GM18907 (cell line): Measurements from ENCODE around the gene ERP27.

Experiments used
- ATAC-seq: cut with Tn5 transposase; IDR thresholded peaks from one replicate; pipeline ENCODE4 v1.9.1; 2021; ENCODE audit warnings: mild to moderate bottlenecking, moderate library complexity; ENCODE audit not compliant: unreplicated experiment

ERP27 gene

DNA sequence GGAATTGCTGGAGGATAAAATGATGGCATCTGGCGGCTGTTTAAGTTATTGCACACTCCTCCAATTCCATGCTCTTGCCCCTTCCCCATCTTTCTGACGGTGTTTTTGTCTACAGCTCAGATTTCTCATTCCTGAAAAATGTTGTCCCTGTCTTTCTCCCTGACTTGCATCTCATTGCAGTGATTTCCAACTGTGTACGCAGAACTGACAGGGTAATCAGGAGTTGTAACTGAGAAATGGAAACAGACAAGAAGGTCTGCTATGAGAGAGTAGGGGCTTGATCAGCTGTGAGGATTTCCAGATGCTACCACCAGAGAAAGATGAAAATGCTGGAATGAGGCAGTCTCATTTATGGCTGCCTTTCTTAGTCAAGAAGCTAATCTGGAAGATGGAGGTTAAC is 1.3 kb downstream of the ERP27 start:
- no peak for ATAC-seq

DNA sequence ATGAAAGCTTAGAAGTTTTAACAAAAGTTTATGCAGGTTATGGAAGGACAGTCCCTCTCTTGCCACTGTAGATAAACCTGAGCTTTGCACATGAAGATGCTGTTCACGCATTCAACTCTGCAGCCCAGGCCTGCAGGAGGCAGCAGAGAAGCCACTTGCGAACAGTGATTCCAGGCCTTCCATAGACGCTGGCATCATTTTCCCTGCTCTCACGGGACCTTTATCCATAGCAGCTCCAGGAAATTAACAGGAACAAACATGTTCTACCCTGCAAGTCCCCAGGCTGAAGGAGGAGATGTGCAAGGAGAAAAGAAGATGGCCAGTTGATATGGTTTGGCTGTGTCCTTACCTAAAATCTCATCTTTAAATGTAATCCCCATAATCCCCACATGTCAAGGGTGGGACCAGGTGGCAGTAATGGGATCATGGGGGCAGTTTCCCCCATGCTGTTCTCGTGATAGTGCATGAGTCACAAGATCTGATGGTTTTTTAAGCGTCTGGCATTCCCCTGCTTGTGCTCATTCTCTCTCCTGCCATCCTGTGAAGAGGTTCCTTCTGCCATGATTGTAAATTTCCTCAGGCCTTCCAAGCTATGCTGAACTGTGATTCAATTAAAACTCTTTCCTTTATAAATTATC is 2.0 kb downstream of the ERP27 start:
- ATAC-seq: no peak

GRCh38 chr12:14935031-14935430 is 3.3 kb downstream of the ERP27 start:
- no peak for ATAC-seq

DNA sequence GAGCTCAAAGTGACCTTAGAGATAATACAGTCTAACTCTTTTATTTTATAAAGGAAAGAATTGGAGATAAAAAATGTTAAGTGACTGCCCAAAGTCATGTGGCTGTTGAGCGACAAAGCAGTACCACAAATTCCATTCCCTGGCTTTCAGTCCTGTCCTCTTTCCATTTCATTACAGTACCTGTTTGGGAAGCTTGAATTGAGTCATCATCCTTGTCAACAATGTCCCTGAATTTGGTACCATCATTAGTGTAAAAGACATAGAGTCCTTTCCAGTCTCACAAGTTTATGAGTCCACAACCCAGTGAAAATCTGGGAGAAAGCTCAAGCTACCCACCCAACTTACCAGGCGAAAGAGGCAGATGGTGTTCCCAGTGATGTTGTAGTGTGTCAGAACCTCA is 3.8 kb downstream of the ERP27 start:
- ATAC-seq: no peak

DNA sequence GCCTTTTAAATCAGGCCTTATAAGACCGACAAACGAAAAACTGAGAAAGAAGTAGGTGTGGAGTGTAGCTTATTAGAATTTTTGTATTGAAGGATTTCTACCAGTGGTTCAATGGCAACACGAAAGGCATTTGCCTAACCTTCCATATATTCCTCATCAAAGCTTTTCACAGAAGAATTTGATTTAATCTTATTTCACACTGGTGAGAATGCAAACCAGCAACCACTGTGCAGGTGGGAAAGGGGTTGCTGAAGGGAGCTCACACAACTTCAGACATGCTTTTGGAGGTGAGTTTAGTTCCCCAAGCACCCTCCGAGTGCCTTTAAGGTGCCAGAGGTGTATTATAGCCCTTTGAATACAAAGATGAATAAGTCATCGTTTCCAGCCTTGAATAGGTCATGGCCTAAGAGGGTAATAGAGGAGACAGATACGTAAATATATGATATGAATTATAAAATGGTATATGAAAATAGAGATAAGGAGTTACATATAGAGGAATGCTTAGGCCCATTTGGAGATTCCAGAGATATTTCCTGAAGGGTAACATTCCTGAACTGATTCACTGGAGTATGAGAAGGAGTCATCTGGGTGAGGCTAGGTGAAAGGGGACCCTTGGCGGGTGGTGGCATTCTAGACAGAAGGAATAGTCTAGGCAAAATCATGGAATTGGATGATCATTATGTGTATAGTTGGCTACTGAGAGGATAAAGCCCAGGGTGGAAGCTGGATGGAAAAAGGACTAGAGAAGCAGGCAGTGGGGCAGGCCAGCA is 6.4 kb downstream of the ERP27 start:
- ATAC-seq: no peak

DNA sequence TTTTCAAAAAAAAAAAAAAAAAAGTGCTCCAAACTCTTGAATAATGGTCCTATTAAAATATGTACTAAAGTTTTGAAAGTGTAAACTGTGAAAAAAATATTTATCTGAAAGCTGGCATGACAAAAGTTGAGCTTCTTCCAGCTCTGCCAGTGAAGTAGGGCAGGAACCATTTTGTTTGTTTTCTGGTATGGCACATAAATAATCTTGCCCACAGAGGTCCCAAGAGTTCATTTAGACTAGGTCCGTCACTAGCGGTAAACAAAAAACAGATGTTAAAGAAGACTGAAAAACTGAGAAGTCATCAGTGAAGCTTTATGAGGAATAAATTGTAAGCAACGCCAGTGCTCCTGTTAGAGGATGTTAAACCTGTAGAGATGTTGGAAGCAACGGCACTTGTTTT is 7.0 kb downstream of the ERP27 start:
- no peak for ATAC-seq

- ATAC-seq: no peak
Observed at GRCh38 chr12:14930299-14930698, 8.0 kb downstream of the ERP27 start.

DNA sequence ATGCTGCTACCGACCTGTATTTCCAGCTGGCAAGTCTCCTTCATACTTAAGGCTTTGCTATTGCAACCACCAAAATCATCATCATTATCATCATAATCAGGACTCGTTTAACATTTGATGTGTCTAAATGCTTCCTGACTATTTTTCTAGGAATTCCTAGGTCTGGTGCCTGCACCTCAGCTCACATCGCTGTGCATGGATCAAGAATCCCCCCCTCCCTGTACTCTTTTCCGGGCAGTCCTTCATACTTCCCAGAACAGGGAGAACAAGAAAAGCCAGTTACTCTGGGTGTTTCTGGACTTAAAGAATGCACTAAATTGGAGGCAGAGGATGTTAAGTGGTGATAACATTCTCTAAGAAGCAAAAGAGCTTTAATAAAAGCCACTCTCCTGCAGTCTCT is 9.4 kb downstream of the ERP27 start:
- no peak for ATAC-seq

DNA sequence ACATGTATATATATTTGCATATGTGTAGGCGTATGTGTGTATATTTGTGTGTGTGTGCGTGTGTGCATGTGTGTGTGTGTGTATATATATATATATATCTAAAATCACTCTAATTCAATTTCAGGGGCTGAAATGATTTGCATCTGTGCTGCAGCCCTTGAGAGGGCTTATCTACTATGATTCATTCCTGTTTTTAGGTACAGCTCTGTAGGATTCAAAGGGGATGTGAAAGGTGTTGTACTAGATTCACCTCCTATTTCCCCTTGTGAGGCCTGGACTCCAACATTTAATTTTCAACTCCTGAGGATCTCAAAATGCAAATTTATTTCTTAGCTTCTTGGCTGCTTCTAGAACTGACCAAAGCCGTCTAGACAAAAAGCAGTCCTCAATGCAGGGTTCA is 11.1 kb downstream of the ERP27 start:
- ATAC-seq: no peak

DNA sequence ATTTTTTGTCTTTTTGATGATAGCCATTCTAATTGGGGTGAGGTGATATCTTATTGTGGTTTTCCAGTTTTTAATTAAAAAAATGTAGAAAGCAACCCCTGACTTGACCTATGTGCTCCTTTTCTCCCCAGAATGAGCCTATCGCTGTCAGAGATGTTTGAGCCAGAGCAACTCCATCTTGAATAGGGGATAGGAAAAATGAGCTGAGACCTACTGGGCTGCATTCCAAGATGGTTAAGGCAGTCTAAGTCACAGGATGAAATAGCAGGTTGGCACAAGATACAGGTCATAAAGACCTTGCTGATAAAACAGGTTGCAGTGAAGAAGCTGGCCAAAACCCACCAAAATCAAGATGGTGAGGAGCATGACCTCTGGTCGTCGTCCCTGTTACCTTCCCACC is 13.8 kb downstream of the ERP27 start:
- no peak for ATAC-seq

- ATAC-seq: no peak
Observed at GRCh38 chr12:14923944-14924343, 14.4 kb downstream of the ERP27 start.

DNA sequence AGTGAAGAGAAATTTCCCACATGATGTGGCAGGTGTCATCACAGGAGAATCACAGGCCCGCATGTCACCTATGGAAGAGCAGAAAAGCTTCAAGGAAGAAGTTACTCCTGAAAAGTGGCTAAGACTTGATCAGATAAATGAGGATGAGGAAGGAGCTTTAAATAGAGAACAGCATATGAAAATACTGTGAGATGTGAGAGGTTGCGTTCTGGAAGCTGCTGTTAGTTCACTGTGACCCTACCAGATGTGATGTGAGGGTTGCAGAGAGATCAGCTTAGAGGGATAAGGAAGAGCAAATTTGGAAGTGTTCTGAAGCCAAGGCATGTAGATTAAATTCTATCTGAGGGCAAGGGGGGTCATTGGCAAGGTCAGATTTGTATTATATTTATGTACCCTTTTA is 17.1 kb downstream of the ERP27 start:
- ATAC-seq: peak; percentile 70

GRCh38 chr12:14920475-14921126 is 17.7 kb downstream of the ERP27 start:
- peak; percentile 81 for ATAC-seq

GRCh38 chr12:14919455-14919854 is 18.9 kb downstream of the ERP27 start:
- no peak for ATAC-seq

DNA sequence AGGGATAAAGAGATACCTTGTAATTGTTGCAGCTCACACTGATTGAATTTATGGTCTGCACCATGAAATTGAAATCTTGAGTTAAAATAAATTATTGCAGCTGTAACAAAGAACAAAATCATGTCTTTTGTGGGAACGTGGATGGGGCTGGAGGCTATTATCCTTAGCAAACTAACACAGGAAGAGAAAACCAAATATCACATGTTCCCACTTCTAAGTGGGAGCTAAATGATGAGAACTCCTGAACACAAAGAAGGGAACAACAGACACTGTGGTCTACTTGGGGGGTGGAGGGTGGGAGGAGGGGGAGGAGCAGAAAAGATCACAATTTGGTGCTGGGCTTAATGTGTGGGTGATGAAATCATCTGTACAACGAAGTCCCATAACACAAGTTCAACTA is 22.6 kb downstream of the ERP27 start:
- no peak for ATAC-seq

- ATAC-seq: no peak
Observed at GRCh38 chr12:14913381-14913781, 25.0 kb downstream of the ERP27 start.

DNA sequence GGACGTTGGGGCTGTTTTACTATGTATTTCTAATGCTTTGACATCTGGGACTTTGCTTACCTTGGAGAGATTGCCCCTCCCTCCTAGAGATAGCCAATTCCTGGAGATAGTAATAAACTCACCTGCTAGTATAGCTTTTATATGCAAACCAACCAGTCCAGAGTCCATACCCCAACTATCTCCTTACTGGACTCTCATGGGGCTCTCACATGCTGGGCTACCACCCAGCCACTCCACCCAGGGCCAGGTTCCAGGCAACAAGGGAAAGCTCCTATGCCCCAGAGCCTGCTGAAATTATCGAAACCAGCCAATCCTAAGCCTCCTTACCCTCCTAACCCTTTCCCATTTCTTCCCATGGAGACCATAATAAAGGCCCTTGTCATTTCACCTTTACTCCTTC is 27.2 kb downstream of the ERP27 start:
- no peak for ATAC-seq

GRCh38 chr12:14910090-14910915 is 28.0 kb downstream of the ERP27 start:
- no peak for ATAC-seq

DNA sequence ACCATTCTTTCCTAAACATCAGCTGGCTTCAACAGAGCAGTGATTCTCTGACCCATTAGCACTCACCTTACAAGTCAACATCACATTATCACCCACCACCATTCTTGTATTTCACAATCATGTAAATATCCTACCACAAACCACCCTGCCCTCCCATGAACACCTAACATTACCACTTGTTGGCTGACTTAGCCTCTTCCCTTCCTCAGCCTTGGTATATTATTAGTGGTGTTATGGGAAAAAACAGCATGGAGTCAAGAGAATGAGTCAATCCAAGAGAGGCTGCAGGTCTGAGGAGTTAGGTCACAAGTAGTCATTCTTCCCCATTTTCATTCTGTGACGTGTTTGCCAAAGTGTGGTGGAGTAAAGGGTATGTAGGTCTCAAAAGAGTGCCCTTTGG is 30.4 kb downstream of the ERP27 start:
- ATAC-seq: no peak

- no peak for ATAC-seq
Observed at GRCh38 chr12:14906114-14906513, 32.2 kb downstream of the ERP27 start.

- no peak for ATAC-seq
Observed at GRCh38 chr12:14905269-14906004, 32.9 kb downstream of the ERP27 start.
